ENCODE results near the gene KRTAP10-4.
"Not testable (repeated sequence)": the region's sequence is repeated elsewhere in the genome, so short reads cannot be mapped to it uniquely, and the experiment has no call there.

The KRTAP10-4 gene

GRCh38 chr21:44580231-44580821 is 6.8 kb downstream of the KRTAP10-4 start, which contains the start of gene KRTAP10-5:
Gene KRTAP10-5, minus strand, starts transcription at chr21:44580604. Its CDS starts 26 bp downstream, at chr21:44580578.
- DNase-seq (ENCODE audit: low read depth): not testable (repeated sequence)

GRCh38 chr21:44581158-44581557 is 7.6 kb downstream of the KRTAP10-4 start:
- no peak for DNase-seq (ENCODE audit: low read depth)

- DNase-seq (ENCODE audit: low read depth): no peak
Measured at GRCh38 chr21:44582055-44582454, 8.5 kb downstream of the KRTAP10-4 start.

GRCh38 chr21:44583089-44583799 is 9.7 kb downstream of the KRTAP10-4 start:
- DNase-seq (ENCODE audit: low read depth): no peak

- DNase-seq (ENCODE audit: low read depth): no peak
Measured at GRCh38 chr21:44583800-44584147, 10.2 kb downstream of the KRTAP10-4 start.

GRCh38 chr21:44585892-44586291 is 12.4 kb downstream of the KRTAP10-4 start:
- no peak for DNase-seq (ENCODE audit: low read depth)

- DNase-seq (ENCODE audit: low read depth): no peak
Measured at GRCh38 chr21:44589094-44589493, 15.6 kb downstream of the KRTAP10-4 start.

GRCh38 chr21:44589586-44590305 is 16.2 kb downstream of the KRTAP10-4 start:
- no peak for DNase-seq (ENCODE audit: low read depth)

- no peak for DNase-seq (ENCODE audit: low read depth)
Measured at GRCh38 chr21:44590311-44590721, 16.8 kb downstream of the KRTAP10-4 start.

GRCh38 chr21:44590897-44591800 is 17.6 kb downstream of the KRTAP10-4 start:
- DNase-seq (ENCODE audit: low read depth): not testable (repeated sequence)

GRCh38 chr21:44591801-44592130 is 18.2 kb downstream of the KRTAP10-4 start:
- not testable (repeated sequence) for DNase-seq (ENCODE audit: low read depth)

- DNase-seq (ENCODE audit: low read depth): no peak
Measured at GRCh38 chr21:44592446-44593311, 19.1 kb downstream of the KRTAP10-4 start, which contains the start of gene KRTAP10-6. Gene KRTAP10-6, minus strand, starts transcription at chr21:44592505. Its CDS starts 21 bp downstream, at chr21:44592484.

GRCh38 chr21:44593598-44594405 is 20.3 kb downstream of the KRTAP10-4 start:
- DNase-seq (ENCODE audit: low read depth): no peak

GRCh38 chr21:44594406-44594916 is 20.9 kb downstream of the KRTAP10-4 start:
- no peak for DNase-seq (ENCODE audit: low read depth)

- DNase-seq (ENCODE audit: low read depth): no peak
Measured at GRCh38 chr21:44595524-44595923, 22.0 kb downstream of the KRTAP10-4 start.

- no peak for DNase-seq (ENCODE audit: low read depth)
Measured at GRCh38 chr21:44596068-44596725, 22.7 kb downstream of the KRTAP10-4 start.

- no peak for DNase-seq (ENCODE audit: low read depth)
Measured at GRCh38 chr21:44598061-44598460, 24.5 kb downstream of the KRTAP10-4 start.

- DNase-seq (ENCODE audit: low read depth): no peak
Measured at GRCh38 chr21:44599264-44600029, 25.9 kb downstream of the KRTAP10-4 start.

Data from fibroblast of the conjunctiva (primary cell).